HG03060 (cell line): ENCODE data around the gene MCM5.
A peak's percentile ranks its signal among the peaks of the same experiment; 100 is the strongest.

ENCODE experiments used
- ATAC-seq: cut with Tn5 transposase; IDR thresholded peaks from one replicate; pipeline ENCODE4 v1.9.1; 2021; ENCODE audit warnings: low read depth, moderate number of reproducible peaks; ENCODE audit not compliant: unreplicated experiment

Gene MCM5

DNA sequence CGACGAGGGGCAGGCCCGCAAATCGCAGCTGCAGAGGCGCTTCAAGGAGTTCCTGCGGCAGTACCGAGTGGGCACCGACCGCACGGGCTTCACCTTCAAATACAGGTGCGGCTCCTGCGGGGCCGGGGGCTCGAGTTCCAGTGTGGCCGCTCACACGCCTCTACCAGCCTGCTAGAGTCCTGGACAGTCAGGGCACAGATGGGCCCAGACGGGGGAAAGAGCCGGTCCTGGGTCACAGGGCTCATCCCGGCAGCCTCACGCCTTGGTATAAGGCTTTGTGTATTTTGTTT is 506 bp downstream of the MCM5 start:
- no peak for ATAC-seq

DNA sequence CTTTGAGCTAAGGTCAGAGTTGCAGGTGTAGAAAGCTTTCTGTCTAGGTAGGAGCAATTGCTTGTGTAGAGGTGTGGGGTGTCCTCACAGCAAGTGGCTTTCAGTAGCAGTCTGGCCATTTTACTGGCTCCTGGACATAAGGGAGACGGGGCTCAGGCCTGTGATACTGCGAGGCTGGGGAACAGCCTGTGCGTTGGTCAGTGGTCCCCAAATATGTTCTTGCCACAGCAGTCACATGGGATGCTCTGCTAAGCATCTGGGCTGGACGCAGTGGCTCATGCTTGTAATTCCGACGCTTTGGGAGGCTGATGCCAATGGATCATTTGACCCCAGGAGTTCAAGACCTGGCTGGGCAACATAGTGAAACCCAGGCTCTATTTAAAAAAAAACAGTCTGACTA is 1.9 kb downstream of the MCM5 start:
- ATAC-seq, result no peak

- no peak for ATAC-seq
Observed at GRCh38 chr22:35403356-35403755, 3.4 kb downstream of the MCM5 start.

DNA sequence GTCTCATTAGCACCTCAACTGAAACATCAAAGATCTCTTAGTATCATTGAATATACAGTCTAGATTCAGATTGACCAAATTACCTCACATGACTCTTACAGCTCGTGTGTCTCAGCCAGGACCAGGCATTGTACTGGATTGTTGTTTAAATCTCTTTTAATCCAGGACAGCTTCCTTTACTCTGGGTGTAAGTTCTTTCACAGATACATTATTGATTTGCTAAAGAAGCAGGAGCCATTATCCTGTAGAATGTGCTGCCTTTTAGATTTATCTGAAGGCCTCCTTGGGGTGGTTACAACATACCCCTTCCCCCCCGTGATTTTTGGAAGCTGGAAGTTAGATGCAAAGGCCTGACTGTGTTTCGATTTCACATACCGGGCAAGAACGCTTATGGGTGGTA is 4.2 kb downstream of the MCM5 start:
- ATAC-seq, result no peak

- no peak for ATAC-seq
Observed at GRCh38 chr22:35406443-35406842, 6.5 kb downstream of the MCM5 start.

DNA sequence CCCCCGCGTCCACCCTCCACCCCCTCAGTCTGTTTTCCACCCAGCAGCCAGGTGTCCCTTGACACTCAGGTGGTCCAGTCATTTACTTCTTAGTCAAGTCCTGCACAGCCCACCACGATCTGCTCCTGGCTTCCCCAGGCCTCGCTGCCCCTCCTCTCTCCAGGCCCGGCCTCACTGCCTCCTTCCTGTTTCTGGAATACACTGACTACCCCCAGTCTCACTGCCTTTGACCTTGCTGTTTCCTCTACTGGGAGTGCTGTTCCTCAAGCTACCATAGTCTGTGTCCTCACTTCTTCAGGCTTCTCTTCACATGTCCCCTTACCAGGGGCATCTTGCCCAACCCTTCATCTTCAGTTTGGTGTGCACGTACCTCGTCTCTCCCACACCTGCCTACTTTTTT is 7.4 kb downstream of the MCM5 start:
- no peak for ATAC-seq

- ATAC-seq, result peak; percentile 55
Observed at GRCh38 chr22:35409783-35410662, 10.1 kb downstream of the MCM5 start.

- ATAC-seq, result no peak
Observed at GRCh38 chr22:35410663-35411034, 10.7 kb downstream of the MCM5 start.

- no peak for ATAC-seq
Observed at GRCh38 chr22:35411102-35411501, 11.2 kb downstream of the MCM5 start.

- ATAC-seq, result no peak
Observed at GRCh38 chr22:35413624-35414023, 13.7 kb downstream of the MCM5 start.

DNA sequence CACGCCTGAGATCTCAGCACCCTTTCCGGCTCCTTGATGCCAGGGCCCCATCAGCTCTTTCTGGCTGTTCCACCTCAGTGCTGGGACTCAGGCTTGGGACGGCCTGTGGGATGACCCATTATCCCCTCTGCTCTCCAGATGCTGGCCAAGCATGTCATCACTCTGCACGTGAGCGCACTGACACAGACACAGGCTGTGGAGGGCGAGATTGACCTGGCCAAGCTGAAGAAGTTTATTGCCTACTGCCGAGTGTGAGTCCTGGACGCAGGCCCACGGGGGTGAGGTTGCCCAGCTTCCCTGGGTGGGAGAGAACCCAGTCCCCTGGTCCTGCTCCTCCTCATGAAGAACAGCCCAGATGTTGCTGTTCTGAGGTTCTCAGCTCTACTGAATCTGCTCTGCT is 17.7 kb downstream of the MCM5 start:
- no peak for ATAC-seq

DNA sequence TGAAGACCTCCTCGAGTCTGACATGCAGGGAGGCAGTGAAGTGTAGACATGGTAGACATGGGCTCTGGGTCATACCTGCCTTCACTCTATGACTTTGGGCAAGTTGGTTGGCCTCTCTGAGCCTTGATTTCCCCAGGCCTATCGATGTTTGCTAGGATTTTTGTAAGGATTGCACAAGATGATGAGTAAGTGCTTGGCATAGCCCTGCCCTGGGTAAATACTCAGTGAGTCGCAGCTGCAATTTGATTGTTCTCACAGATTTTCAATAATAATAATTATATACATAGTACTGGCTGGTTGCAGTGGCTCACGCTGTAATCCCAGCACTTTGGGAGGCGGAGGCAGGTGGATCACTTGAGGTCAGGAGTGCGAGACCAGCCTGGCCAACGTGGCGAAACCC is 18.1 kb downstream of the MCM5 start:
- ATAC-seq, result no peak

DNA sequence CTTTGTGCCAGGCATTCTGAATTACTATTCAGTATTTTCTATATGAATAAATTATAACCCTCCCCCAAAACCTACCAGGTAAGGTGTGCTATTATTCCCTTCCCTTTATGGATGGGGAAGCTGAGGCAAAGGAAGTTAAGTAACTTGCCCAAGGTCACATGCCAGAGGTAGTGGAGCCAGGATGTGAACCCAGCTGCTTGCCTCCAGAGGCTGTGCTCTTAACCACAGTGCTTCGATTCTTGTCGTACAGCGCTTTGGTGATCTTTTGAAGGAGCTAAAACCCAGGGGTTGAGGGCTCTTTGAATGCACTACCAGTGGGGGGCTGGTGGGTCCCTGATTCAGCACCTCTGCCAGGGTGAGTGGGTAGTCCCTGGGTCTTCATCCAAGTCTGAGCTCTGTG is 18.8 kb downstream of the MCM5 start:
- ATAC-seq, result no peak

DNA sequence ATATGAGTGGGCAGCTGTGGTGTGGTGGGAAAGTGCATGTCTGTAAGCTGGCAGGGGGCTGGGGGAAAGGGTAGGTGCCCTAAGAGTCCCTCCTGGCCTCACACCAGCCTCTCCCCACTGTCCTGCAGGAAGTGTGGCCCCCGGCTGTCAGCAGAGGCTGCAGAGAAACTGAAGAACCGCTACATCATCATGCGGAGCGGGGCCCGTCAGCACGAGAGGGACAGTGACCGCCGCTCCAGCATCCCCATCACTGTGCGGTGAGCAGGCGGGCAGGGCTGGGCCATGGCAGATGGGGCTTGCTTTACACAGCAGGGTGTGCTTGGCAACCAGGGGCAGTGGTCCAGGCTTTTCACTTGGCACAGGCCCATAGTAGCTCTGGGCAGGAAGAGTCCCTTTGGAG is 19.8 kb downstream of the MCM5 start:
- no peak for ATAC-seq

DNA sequence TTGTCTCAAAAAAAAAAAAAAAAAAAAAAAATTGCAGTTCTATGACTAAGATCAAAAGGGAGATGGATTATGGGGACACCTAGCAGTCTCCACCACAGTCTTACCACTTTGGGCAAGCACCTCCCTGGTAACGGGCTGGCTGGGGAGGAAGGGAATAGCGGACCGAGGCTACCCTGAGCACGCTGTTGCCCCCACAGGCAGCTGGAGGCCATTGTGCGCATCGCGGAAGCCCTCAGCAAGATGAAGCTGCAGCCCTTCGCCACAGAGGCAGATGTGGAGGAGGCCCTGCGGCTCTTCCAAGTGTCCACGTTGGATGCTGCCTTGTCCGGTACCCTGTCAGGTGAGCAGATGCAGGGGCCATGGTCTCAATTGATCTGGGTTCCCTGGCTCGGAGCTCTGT is 21.2 kb downstream of the MCM5 start:
- no peak for ATAC-seq

DNA sequence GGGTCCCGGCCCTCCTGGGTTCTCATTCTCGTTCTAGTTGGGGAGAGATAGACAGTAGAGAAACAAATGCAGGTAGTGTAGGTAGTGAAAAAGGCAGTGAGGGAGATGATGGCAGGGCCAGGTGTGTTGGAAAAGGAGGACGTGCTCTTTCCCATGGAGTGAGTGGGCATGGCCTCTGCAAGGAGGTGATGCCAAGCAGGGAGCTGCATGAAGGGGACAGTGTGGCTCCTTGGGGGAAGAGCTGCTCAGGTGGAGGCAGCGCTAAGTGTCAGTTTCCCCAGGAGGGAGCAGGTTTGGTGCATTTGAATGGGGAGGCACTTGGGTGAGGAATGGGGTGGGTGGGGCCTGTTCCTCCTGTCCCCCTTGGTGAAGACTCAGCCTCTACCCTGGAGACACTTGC is 22.2 kb downstream of the MCM5 start:
- no peak for ATAC-seq

GRCh38 chr22:35422936-35423335 is 23.0 kb downstream of the MCM5 start:
- no peak for ATAC-seq

DNA sequence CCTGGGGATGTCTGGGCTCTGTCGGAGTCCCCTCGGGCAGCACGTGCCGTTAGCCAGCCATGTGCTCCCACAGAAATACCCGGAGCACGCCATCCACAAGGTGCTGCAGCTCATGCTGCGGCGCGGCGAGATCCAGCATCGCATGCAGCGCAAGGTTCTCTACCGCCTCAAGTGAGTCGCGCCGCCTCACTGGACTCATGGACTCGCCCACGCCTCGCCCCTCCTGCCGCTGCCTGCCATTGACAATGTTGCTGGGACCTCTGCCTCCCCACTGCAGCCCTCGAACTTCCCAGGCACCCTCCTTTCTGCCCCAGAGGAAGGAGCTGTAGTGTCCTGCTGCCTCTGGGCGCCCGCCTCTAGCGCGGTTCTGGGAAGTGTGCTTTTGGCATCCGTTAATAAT is 24.1 kb downstream of the MCM5 start:
- no peak for ATAC-seq

DNA sequence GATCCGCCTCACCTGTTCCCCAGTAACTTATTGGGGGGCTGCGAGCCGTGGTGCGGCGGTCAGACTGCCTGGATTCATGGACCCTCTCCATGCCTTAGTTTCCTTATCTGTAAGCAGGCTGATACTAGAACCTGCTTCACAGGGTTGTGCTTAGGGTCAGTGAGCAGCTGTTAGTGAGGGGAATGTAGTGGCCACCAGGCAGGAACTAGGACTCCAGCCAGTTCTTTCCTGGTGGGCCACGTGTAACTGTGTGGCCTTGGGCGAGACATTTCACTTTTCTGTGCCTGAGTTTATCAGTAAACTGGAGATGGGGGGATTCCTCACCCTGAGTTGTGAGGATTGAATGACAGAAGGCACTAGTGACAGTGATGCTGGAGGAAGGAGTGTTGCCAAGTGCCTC is 24.8 kb downstream of the MCM5 start:
- no peak for ATAC-seq

DNA sequence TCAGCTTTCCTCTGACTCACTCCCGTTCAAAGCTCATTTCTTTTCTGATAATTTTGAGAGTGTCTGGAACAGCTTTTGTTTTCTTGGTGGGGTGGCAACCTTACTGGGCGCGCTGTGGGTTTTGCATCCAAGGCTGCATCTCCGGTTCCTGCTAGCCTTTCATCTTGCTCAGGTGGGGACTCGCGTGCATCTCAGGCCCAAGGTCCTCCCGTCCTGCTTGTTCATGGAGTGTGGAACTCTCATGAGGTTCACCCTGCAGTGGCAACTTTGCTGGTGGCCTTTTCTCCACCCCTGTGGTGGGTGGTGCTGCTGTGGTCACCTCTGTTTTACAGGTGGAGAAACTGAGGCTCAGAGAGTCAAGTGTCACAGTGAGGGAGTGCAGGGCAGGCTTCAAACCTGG is 25.6 kb downstream of the MCM5 start:
- no peak for ATAC-seq

GRCh38 chr22:35425971-35426800 is 26.2 kb downstream of the MCM5 start:
- no peak for ATAC-seq

GRCh38 chr22:35426801-35427140 is 26.8 kb downstream of the MCM5 start:
- ATAC-seq, result no peak
